Measurements from ENCODE around the gene PLET1.

GRCh38 chr11:112290493-112290850 is 29.8 kb upstream of the PLET1 start:
- no peak for TF ChIP-seq EP300 (IDR thresholded peaks at IDR 0.05)
- TF ChIP-seq POLR2A (IDR thresholded peaks at IDR 0.05): no peak

All from tibial nerve (tissue), 3 donors.